Astrocyte (in vitro differentiated cells and primary cell): Measurements from ENCODE around the gene PRF1. TPM values are rescaled to one million over a fixed set of nuclear protein-coding genes. Genes with fewer than 3 reads are reported as not detected.

Experiments
- DNase-seq: peaks from one replicate; pipeline ENCODE4 v3.0.0-alpha.2; 2010; ENCODE audit warnings: low read depth
- FAIRE-seq: peaks from 2 replicates; lab custom pipeline; 2011; peaks lifted over from hg19 to GRCh38; lab: Jason Lieb, UNC
- H2AFZ ChIP-seq: 2 replicates; pipeline ENCODE4 v1.6.0; 2012; ENCODE audit warnings: low read depth, low read length, inconsistent platforms
- H3K27ac ChIP-seq: 2 replicates; pipeline ENCODE4 v1.5.1; 2011; ENCODE audit warnings: low read depth, low read length, inconsistent platforms
- H3K27me3 ChIP-seq: 2 replicates; pipeline ENCODE4 v1.6.0; 2011; ENCODE audit warnings: low read length, inconsistent platforms; ENCODE audit not compliant: insufficient read depth
- H3K36me3 ChIP-seq: 2 replicates; pipeline ENCODE4 v1.5.1; 2011; ENCODE audit warnings: low read length, inconsistent platforms; ENCODE audit not compliant: insufficient read depth
- H3K4me1 ChIP-seq: 2 replicates; pipeline ENCODE4 v1.5.1; 2011; ENCODE audit warnings: low read length, inconsistent platforms; ENCODE audit not compliant: insufficient read depth
- H3K4me2 ChIP-seq: 2 replicates; pipeline ENCODE4 v1.6.0; 2012; ENCODE audit warnings: low read length, inconsistent platforms
- H3K4me3 ChIP-seq: 2 replicates; pipeline ENCODE4 v1.5.1; 2011; ENCODE audit warnings: low read depth, mild to moderate bottlenecking, low read length, inconsistent platforms; ENCODE audit not compliant: insufficient read depth
- H3K79me2 ChIP-seq: 2 replicates; pipeline ENCODE4 v1.6.0; 2012; ENCODE audit warnings: mild to moderate bottlenecking, low read length, inconsistent platforms; ENCODE audit not compliant: insufficient read depth
- H3K9ac ChIP-seq: 2 replicates; pipeline ENCODE4 v1.6.0; 2012; ENCODE audit warnings: mild to moderate bottlenecking, low read length, inconsistent platforms
- H3K9me3 ChIP-seq: 2 replicates; pipeline ENCODE4 v1.5.1; 2012; ENCODE audit warnings: low read depth, mild to moderate bottlenecking, low read length, inconsistent platforms; ENCODE audit not compliant: insufficient read depth
- H4K20me1 ChIP-seq: 2 replicates; pipeline ENCODE4 v1.6.0; 2012; ENCODE audit warnings: low read length, inconsistent platforms; ENCODE audit not compliant: insufficient read depth
- H3K27ac Mint-ChIP-seq: one replicate; pipeline ENCODE4 v1.8.0; 2021; ENCODE audit warnings: mild to moderate bottlenecking, mixed read lengths; ENCODE audit not compliant: unreplicated experiment
- H3K27me3 Mint-ChIP-seq: one replicate; pipeline ENCODE4 v1.8.0; 2021; ENCODE audit warnings: low read depth, mixed read lengths; ENCODE audit not compliant: unreplicated experiment
- H3K36me3 Mint-ChIP-seq: one replicate; pipeline ENCODE4 v1.8.0; 2021; ENCODE audit warnings: low read depth, mixed read lengths; ENCODE audit not compliant: unreplicated experiment
- H3K4me1 Mint-ChIP-seq: one replicate; pipeline ENCODE4 v1.8.0; 2021; ENCODE audit warnings: low read depth, mixed read lengths; ENCODE audit not compliant: unreplicated experiment
- H3K4me3 Mint-ChIP-seq: one replicate; pipeline ENCODE4 v1.8.0; 2021; ENCODE audit warnings: mild to moderate bottlenecking, moderate library complexity, mixed read lengths; ENCODE audit not compliant: unreplicated experiment
- H3K9me3 Mint-ChIP-seq: one replicate; pipeline ENCODE4 v1.8.0; 2021; ENCODE audit warnings: mild to moderate bottlenecking, mixed read lengths; ENCODE audit not compliant: unreplicated experiment
- EZH2 ChIP-seq: IDR thresholded peaks from 2 replicates; pipeline ENCODE4 v1.6.1; 2012; ENCODE audit warnings: mild to moderate bottlenecking, low read length, inconsistent platforms; ENCODE audit not compliant: insufficient read depth
- total RNA-seq: library from RNA; stranded (reverse); gene quantifications from 2 replicates; pipeline ENCODE4 v1.2.1, GENCODE V29; 2021
- TF ChIP-seq, protein P1 (sequence below): IDR thresholded peaks from 2 replicates; pipeline ENCODE4 v1.5.1; 2011; ENCODE audit warnings: low read depth, mild to moderate bottlenecking, inconsistent platforms, low read length, moderate library complexity; ENCODE audit not compliant: insufficient read depth

PRF1 gene
- total RNA-seq, 1 donor from 2014 or later, result 0.16 TPM

DNA sequence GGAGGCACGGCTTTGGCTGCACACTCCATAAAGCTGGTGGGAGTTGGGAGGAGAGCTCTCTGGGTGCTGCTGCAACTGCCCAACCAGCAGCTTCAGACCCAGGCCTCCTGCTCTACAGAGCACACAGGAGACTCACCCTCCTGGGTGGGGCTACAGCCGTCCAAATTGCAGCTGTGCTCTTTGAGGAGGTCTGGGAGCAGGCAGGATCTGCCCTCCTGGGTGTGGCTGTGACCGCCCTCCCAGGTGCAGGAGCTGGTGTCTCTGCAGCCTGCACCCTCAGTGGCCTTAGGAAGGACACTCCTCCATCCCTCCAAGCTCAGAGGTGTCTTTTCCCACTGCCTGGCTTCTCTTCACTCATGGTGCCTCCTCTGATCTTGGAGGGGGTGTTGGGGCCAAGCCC lies 20.0 kb upstream of the PRF1 start:
- H3K9me3 ChIP-seq, result peaks cover 6% of the 10 kb centered on the region
- H3K4me3 ChIP-seq, result no peak overlapping the region
- H3K36me3 ChIP-seq, result no peaks in the 10 kb centered on the region
- no peak overlapping the region for H3K4me2 ChIP-seq
- no peak overlapping the region for H3K4me3 Mint-ChIP-seq
- DNase-seq (no peak), FAIRE-seq (no peak)
- peaks cover 14% of the 10 kb centered on the region for H3K4me1 Mint-ChIP-seq
- H3K79me2 ChIP-seq, result no peaks in the 10 kb centered on the region
- H3K27me3 Mint-ChIP-seq, result no peaks in the 10 kb centered on the region
- TF ChIP-seq, protein P1, sequence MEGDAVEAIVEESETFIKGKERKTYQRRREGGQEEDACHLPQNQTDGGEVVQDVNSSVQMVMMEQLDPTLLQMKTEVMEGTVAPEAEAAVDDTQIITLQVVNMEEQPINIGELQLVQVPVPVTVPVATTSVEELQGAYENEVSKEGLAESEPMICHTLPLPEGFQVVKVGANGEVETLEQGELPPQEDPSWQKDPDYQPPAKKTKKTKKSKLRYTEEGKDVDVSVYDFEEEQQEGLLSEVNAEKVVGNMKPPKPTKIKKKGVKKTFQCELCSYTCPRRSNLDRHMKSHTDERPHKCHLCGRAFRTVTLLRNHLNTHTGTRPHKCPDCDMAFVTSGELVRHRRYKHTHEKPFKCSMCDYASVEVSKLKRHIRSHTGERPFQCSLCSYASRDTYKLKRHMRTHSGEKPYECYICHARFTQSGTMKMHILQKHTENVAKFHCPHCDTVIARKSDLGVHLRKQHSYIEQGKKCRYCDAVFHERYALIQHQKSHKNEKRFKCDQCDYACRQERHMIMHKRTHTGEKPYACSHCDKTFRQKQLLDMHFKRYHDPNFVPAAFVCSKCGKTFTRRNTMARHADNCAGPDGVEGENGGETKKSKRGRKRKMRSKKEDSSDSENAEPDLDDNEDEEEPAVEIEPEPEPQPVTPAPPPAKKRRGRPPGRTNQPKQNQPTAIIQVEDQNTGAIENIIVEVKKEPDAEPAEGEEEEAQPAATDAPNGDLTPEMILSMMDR, result no peak
- no peak for TF ChIP-seq EZH2
- H3K9me3 Mint-ChIP-seq, result peaks cover 15% of the 10 kb centered on the region
- H3K27me3 ChIP-seq, result no peaks in the 10 kb centered on the region
- H3K27ac ChIP-seq, result no peak overlapping the region
- H3K27ac Mint-ChIP-seq, result no peak overlapping the region
- H3K36me3 Mint-ChIP-seq, result peaks cover 2% of the 10 kb centered on the region
- peaks cover 16% of the 10 kb centered on the region for H3K4me1 ChIP-seq
- no peak overlapping the region for H2AFZ ChIP-seq
- H4K20me1 ChIP-seq, result no peaks in the 10 kb centered on the region
- H3K9ac ChIP-seq, result no peak overlapping the region

DNA sequence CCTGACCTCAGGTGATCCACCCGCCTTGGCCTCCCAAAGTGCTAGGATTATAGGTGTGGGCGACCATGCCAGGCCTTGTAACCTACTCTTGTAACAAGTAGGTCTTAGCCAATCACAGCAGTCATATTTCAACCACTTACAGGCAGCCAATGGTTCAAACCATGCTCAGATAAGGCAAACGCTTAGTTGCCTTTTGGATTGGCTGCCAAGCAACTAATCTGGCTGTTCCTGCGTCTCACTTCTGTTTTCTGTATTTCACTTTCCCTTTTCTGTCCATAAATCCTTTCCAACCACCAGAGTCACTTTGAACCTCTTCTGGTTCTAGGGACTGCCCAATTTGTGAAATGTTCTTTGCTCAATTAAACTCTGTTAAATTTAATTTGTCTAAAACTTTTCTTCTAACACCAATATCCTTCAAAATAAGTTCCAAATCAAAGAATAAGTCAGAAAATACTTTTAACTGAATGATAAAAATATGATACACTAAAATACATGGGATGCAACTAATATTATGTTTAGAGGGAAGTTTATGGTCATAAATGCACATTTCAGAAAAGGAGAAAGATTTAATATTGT lies 19.1 kb upstream of the PRF1 start:
- Histone ChIP-seq H3K4me1 (peaks cover 25% of the 10 kb centered on the region), H4K20me1 (no peaks in the 10 kb centered on the region), H3K9me3 (peaks cover 6% of the 10 kb centered on the region), H2AFZ (no peak overlapping the region), H3K27me3 (no peaks in the 10 kb centered on the region), H3K4me2 (no peak overlapping the region), H3K79me2 (no peaks in the 10 kb centered on the region), H3K9ac (no peak overlapping the region), H3K4me3 (no peak overlapping the region), H3K36me3 (no peaks in the 10 kb centered on the region), H3K27ac (no peak overlapping the region)
- peaks cover 23% of the 10 kb centered on the region for H3K4me1 Mint-ChIP-seq
- H3K9me3 Mint-ChIP-seq, result peaks cover 12% of the 10 kb centered on the region
- no peaks in the 10 kb centered on the region for H3K27me3 Mint-ChIP-seq
- H3K4me3 Mint-ChIP-seq, result no peak overlapping the region
- TF ChIP-seq, protein P1, result no peak
- no peak for TF ChIP-seq EZH2
- no peak for FAIRE-seq
- H3K27ac Mint-ChIP-seq, result no peak overlapping the region
- DNase-seq, result no peak
- H3K36me3 Mint-ChIP-seq, result peaks cover 2% of the 10 kb centered on the region

DNA sequence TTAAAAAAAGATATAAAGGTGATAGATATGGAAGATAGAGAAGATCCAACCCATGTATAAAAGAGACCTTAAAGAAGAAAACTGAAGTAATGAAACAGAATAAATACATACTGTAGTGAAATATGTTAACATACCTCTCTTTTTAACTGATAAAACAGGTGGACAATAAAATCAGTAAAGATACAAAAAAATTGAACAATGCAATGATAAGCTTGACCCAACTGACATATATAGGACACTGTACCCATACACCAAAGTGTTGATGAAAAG lies 17.4 kb upstream of the PRF1 start:
- H4K20me1 ChIP-seq, result no peaks in the 10 kb centered on the region
- no peak overlapping the region for H3K4me3 ChIP-seq
- H3K27me3 ChIP-seq, result no peaks in the 10 kb centered on the region
- no peaks in the 10 kb centered on the region for H3K79me2 ChIP-seq
- H3K9me3 ChIP-seq, result peaks cover 6% of the 10 kb centered on the region
- no peak overlapping the region for H2AFZ ChIP-seq
- peaks cover 40% of the 10 kb centered on the region for H3K4me1 ChIP-seq
- DNase-seq (no peak), FAIRE-seq (no peak)
- Mint-ChIP-seq H3K36me3 (peaks cover 2% of the 10 kb centered on the region), H3K27me3 (no peaks in the 10 kb centered on the region), H3K4me1 (peaks cover 23% of the 10 kb centered on the region), H3K27ac (no peak overlapping the region), H3K4me3 (no peak overlapping the region), H3K9me3 (peaks cover 7% of the 10 kb centered on the region)
- no peak overlapping the region for H3K9ac ChIP-seq
- TF ChIP-seq, protein P1, result no peak
- no peak for TF ChIP-seq EZH2
- no peak overlapping the region for H3K4me2 ChIP-seq
- no peak overlapping the region for H3K27ac ChIP-seq
- no peaks in the 10 kb centered on the region for H3K36me3 ChIP-seq
